ENCODE data around the gene PLB1.

The PLB1 gene

GRCh38 chr2:28567061-28567471 is 71.2 kb downstream of the PLB1 start:
- TF ChIP-seq CTCF (IDR thresholded peaks at IDR 0.05; ENCODE audit: low read depth, low read length) = no peak
- no peak for TF ChIP-seq POLR2A (IDR thresholded peaks at IDR 0.05; ENCODE audit: extremely low read depth, insufficient read length)
- no peak for TF ChIP-seq MYC (IDR thresholded peaks at IDR 0.05; ENCODE audit: low read depth, low read length)
- no peak for TF ChIP-seq MAX (IDR thresholded peaks at IDR 0.05; ENCODE audit: low read depth, low read length)
- peak overlapping the region; percentile 66 for H3K4me3 ChIP-seq (ENCODE audit: low read depth, low read length)
- no peak for DNase-seq (ENCODE audit: low read depth)

GRCh38 chr2:28568036-28568435 is 72.2 kb downstream of the PLB1 start:
- TF ChIP-seq POLR2A (IDR thresholded peaks at IDR 0.05; ENCODE audit: extremely low read depth, insufficient read length) (no peak), MYC (IDR thresholded peaks at IDR 0.05; ENCODE audit: low read depth, low read length) (no peak), MAX (IDR thresholded peaks at IDR 0.05; ENCODE audit: low read depth, low read length) (no peak), CTCF (IDR thresholded peaks at IDR 0.05; ENCODE audit: low read depth, low read length) (no peak)
- no peak for DNase-seq (ENCODE audit: low read depth)
- no peak overlapping the region for H3K4me3 ChIP-seq (ENCODE audit: low read depth, low read length)

- no peak for DNase-seq (ENCODE audit: low read depth)
- TF ChIP-seq MYC (IDR thresholded peaks at IDR 0.05; ENCODE audit: low read depth, low read length) = no peak
- no peak for TF ChIP-seq CTCF (IDR thresholded peaks at IDR 0.05; ENCODE audit: low read depth, low read length)
- no peak for TF ChIP-seq POLR2A (IDR thresholded peaks at IDR 0.05; ENCODE audit: extremely low read depth, insufficient read length)
- no peak overlapping the region for H3K4me3 ChIP-seq (ENCODE audit: low read depth, low read length)
These were observed 72.7 kb downstream of the PLB1 start for GRCh38 chr2:28568533-28568932.

GRCh38 chr2:28570431-28570830 is 74.6 kb downstream of the PLB1 start:
- no peak for DNase-seq (ENCODE audit: low read depth)
- H3K4me3 ChIP-seq (ENCODE audit: low read depth, low read length) = no peak overlapping the region
- TF ChIP-seq CTCF (IDR thresholded peaks at IDR 0.05; ENCODE audit: low read depth, low read length) = no peak
- no peak for TF ChIP-seq MAX (IDR thresholded peaks at IDR 0.05; ENCODE audit: low read depth, low read length)
- TF ChIP-seq MYC (IDR thresholded peaks at IDR 0.05; ENCODE audit: low read depth, low read length) = no peak
- TF ChIP-seq POLR2A (IDR thresholded peaks at IDR 0.05; ENCODE audit: extremely low read depth, insufficient read length) = no peak

GRCh38 chr2:28576714-28577113 is 80.9 kb downstream of the PLB1 start:
- H3K4me3 ChIP-seq (ENCODE audit: low read depth, low read length) = no peak overlapping the region
- no peak for TF ChIP-seq MYC (IDR thresholded peaks at IDR 0.05; ENCODE audit: low read depth, low read length)
- no peak for TF ChIP-seq POLR2A (IDR thresholded peaks at IDR 0.05; ENCODE audit: extremely low read depth, insufficient read length)
- DNase-seq (ENCODE audit: low read depth) = no peak

- TF ChIP-seq MAX (IDR thresholded peaks at IDR 0.05; ENCODE audit: low read depth, low read length) (no peak), POLR2A (IDR thresholded peaks at IDR 0.05; ENCODE audit: extremely low read depth, insufficient read length) (no peak), CTCF (IDR thresholded peaks at IDR 0.05; ENCODE audit: low read depth, low read length) (no peak), MYC (IDR thresholded peaks at IDR 0.05; ENCODE audit: low read depth, low read length) (no peak)
- no peak overlapping the region for H3K4me3 ChIP-seq (ENCODE audit: low read depth, low read length)
- peak; percentile 16 for DNase-seq (ENCODE audit: low read depth)
These were observed 82.2 kb downstream of the PLB1 start for GRCh38 chr2:28577791-28578680.
